Lower leg skin (tissue), 3 donors: ENCODE measurements around the gene CENPP.

Source experiments
- CTCF ChIP-seq, 3 donors: fragments of 450-650 bp; IDR thresholded peaks; one replicate each; pipeline ENCODE4 v1.5.1; 2016; ENCODE audit warnings: antibody characterized with exemption in 3 of 3, mild to moderate bottlenecking in 3 of 3, moderate library complexity in 2 of 3
- POLR2A ChIP-seq, 2 donors: fragments of 450-650 bp; IDR thresholded peaks; one replicate each; pipeline ENCODE4 v1.6.1; 2016 to 2017; ENCODE audit warnings: antibody characterized with exemption in 2 of 2, mild to moderate bottlenecking in 1 of 2, moderate library complexity in 1 of 2

GRCh38 chr9:92518199-92518598 is 192.4 kb downstream of the CENPP start:
- TF ChIP-seq CTCF (IDR thresholded peaks at IDR 0.05), result no peak
- TF ChIP-seq POLR2A (IDR thresholded peaks at IDR 0.05), result no peak
